Chondrocyte (in vitro differentiated cells): Measurements from ENCODE around the gene EPB41L4A. TPM values are rescaled to one million over a fixed set of nuclear protein-coding genes. Genes with fewer than 3 reads are reported as not detected.
A peak's percentile ranks its signal among the peaks of the same experiment; 100 is the strongest.
"Not testable (repeated sequence)": the region's sequence is repeated elsewhere in the genome, so short reads cannot be mapped to it uniquely, and the experiment has no call there.

ENCODE experiments used
- DNase-seq: peaks from one replicate; pipeline ENCODE4 v3.0.0; 2021; ENCODE audit warnings: mixed read lengths, low spot score
- H3K27ac Mint-ChIP-seq: one replicate; pipeline ENCODE4 v1.8.0; 2021; ENCODE audit warnings: mild to moderate bottlenecking, moderate library complexity, mixed read lengths; ENCODE audit not compliant: unreplicated experiment
- H3K27me3 Mint-ChIP-seq: 2 replicates; pipeline ENCODE4 v1.8.0; 2021; ENCODE audit warnings: low read depth, mixed read lengths
- H3K36me3 Mint-ChIP-seq: 2 replicates; pipeline ENCODE4 v1.8.0; 2021; ENCODE audit warnings: low read depth, mixed read lengths
- H3K4me1 Mint-ChIP-seq: 2 replicates; pipeline ENCODE4 v1.8.0; 2021; ENCODE audit warnings: low read depth, mild to moderate bottlenecking, mixed read lengths
- H3K4me3 Mint-ChIP-seq: one replicate; pipeline ENCODE4 v1.8.0; 2021; ENCODE audit warnings: mild to moderate bottlenecking, moderate library complexity, mixed read lengths; ENCODE audit not compliant: unreplicated experiment
- H3K9me3 Mint-ChIP-seq: 2 replicates; pipeline ENCODE4 v1.8.0; 2021; ENCODE audit warnings: low read depth, mixed read lengths
- total RNA-seq: library from RNA; stranded (reverse); gene quantifications from 3 replicates; pipeline ENCODE4 v1.2.1, GENCODE V29; 2021
- TF ChIP-seq, protein P1 (sequence below): fragments of 200-600 bp; sonication (generic); IDR thresholded peaks from 2 replicates; pipeline ENCODE4 v1.5.0; 2021; ENCODE audit warnings: antibody characterized with exemption, mild to moderate bottlenecking, moderate library complexity

EPB41L4A gene
- total RNA-seq, 1 donor from 2014 or later: 3.9 TPM

DNA sequence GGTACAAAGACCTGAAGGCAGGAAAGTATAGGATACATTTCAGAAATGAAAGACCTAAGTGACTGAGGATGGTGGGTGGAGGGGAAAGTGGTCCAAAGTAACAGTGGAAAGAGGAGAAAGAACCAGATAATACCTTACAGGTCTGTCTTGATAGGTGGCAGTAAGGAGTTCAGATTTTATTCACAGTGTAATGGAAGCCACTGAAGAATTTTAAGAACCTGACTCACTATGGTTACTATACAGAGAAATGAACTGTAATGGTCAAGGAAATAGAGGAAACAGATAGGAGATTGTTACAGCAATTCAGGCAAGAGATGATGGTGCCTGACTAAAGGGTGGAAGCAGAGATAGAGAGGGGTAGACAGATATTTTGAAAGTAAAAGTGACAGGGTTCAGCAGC lies 46.5 kb downstream of the EPB41L4A start:
- H3K27ac Mint-ChIP-seq: no peak overlapping the region
- H3K9me3 Mint-ChIP-seq: no peaks in the 10 kb centered on the region
- peaks cover 4% of the 10 kb centered on the region for H3K4me1 Mint-ChIP-seq
- DNase-seq: no peak
- H3K4me3 Mint-ChIP-seq: no peak overlapping the region
- H3K27me3 Mint-ChIP-seq: no peaks in the 10 kb centered on the region
- H3K36me3 Mint-ChIP-seq: no peaks in the 10 kb centered on the region
- TF ChIP-seq, protein P1, sequence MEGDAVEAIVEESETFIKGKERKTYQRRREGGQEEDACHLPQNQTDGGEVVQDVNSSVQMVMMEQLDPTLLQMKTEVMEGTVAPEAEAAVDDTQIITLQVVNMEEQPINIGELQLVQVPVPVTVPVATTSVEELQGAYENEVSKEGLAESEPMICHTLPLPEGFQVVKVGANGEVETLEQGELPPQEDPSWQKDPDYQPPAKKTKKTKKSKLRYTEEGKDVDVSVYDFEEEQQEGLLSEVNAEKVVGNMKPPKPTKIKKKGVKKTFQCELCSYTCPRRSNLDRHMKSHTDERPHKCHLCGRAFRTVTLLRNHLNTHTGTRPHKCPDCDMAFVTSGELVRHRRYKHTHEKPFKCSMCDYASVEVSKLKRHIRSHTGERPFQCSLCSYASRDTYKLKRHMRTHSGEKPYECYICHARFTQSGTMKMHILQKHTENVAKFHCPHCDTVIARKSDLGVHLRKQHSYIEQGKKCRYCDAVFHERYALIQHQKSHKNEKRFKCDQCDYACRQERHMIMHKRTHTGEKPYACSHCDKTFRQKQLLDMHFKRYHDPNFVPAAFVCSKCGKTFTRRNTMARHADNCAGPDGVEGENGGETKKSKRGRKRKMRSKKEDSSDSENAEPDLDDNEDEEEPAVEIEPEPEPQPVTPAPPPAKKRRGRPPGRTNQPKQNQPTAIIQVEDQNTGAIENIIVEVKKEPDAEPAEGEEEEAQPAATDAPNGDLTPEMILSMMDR: peak; percentile 17

GRCh38 chr5:112371067-112371466 lies 48.0 kb downstream of the EPB41L4A start:
- peaks cover 4% of the 10 kb centered on the region for H3K4me1 Mint-ChIP-seq
- H3K9me3 Mint-ChIP-seq: no peaks in the 10 kb centered on the region
- no peak for DNase-seq
- H3K4me3 Mint-ChIP-seq: no peak overlapping the region
- TF ChIP-seq, protein P1: no peak
- H3K36me3 Mint-ChIP-seq: no peaks in the 10 kb centered on the region
- H3K27ac Mint-ChIP-seq: no peak overlapping the region
- H3K27me3 Mint-ChIP-seq: peaks cover 2% of the 10 kb centered on the region

DNA sequence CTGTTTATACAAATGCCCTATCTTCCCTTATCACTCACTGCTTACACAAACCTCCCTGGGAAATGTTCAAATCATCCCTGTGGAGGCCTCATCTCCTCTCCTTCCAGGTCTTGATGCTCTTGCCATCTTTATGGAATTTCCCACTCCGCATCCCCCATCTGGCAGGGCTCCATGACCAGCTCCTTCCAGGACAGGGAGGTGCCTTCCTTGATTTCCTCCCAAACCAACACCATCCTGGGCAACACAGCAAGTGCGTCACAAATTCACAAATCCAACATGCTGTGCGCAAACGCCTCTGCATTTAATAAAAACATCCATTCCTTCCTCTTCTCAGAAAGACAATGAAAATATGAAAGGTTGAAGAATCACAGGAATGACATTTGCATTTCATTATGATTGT lies 51.7 kb downstream of the EPB41L4A start:
- H3K36me3 Mint-ChIP-seq: no peaks in the 10 kb centered on the region
- no peak overlapping the region for H3K27ac Mint-ChIP-seq
- DNase-seq: no peak
- peaks cover 2% of the 10 kb centered on the region for H3K27me3 Mint-ChIP-seq
- H3K4me1 Mint-ChIP-seq: no peaks in the 10 kb centered on the region
- no peak overlapping the region for H3K4me3 Mint-ChIP-seq
- no peaks in the 10 kb centered on the region for H3K9me3 Mint-ChIP-seq
- TF ChIP-seq, protein P1: no peak

- no peaks in the 10 kb centered on the region for H3K36me3 Mint-ChIP-seq
- no peaks in the 10 kb centered on the region for H3K9me3 Mint-ChIP-seq
- no peak for DNase-seq
- TF ChIP-seq, protein P1: peak; percentile 44
- H3K27me3 Mint-ChIP-seq: peaks cover 2% of the 10 kb centered on the region
- H3K27ac Mint-ChIP-seq: no peak overlapping the region
- no peaks in the 10 kb centered on the region for H3K4me1 Mint-ChIP-seq
- no peak overlapping the region for H3K4me3 Mint-ChIP-seq
Measured at GRCh38 chr5:112366987-112367386, 52.1 kb downstream of the EPB41L4A start.

GRCh38 chr5:112360740-112361139 lies 58.3 kb downstream of the EPB41L4A start:
- H3K4me3 Mint-ChIP-seq, DNase-seq, H3K36me3 Mint-ChIP-seq, H3K4me1 Mint-ChIP-seq, H3K9me3 Mint-ChIP-seq, H3K27ac Mint-ChIP-seq, H3K27me3 Mint-ChIP-seq: not testable (repeated sequence)

- H3K27ac Mint-ChIP-seq: no peak overlapping the region
- H3K9me3 Mint-ChIP-seq: no peaks in the 10 kb centered on the region
- H3K4me3 Mint-ChIP-seq: no peak overlapping the region
- no peak for DNase-seq
- H3K27me3 Mint-ChIP-seq: no peaks in the 10 kb centered on the region
- TF ChIP-seq, protein P1: no peak
- peaks cover 5% of the 10 kb centered on the region for H3K4me1 Mint-ChIP-seq
- H3K36me3 Mint-ChIP-seq: no peaks in the 10 kb centered on the region
Measured at GRCh38 chr5:112356178-112356956, 62.7 kb downstream of the EPB41L4A start.
